Right ventricle myocardium superior (tissue), 1 donor: ENCODE results near the gene TAMM41. TPM values are rescaled to one million over a fixed set of nuclear protein-coding genes. Genes with fewer than 3 reads are reported as not detected.
A peak's percentile ranks its signal among the peaks of the same experiment; 100 is the strongest.
"Not testable (repeated sequence)": the region's sequence is repeated elsewhere in the genome, so short reads cannot be mapped to it uniquely, and the experiment has no call there.

Experiments used
- ATAC-seq: fragments of 200-7000 bp; cut with Tn5 transposase; one replicate; pipeline ENCODE4 v1.9.1; 2020; ENCODE audit warnings: mild to moderate bottlenecking; ENCODE audit not compliant: poor library complexity
- DNase-seq: peaks from one replicate; pipeline ENCODE4 v3.0.0-alpha.2; 2020
- intact Hi-C: fragments of 100-400 bp; cut with DNase I; formaldehyde crosslinking; loops from one replicate; pipeline ENCODE4 v1.11.2; 2022
- long read RNA-seq: library from polyadenylated mRNA; unstranded; transcript quantifications from one replicate; pipeline ENCODE4 v2.0.0, GENCODE V29; 2021
- total RNA-seq: library from RNA; stranded (reverse); fragmentation: NEBNext Ultra II Directional; extraction: Animal tissue kit (Norgen Biotek cat#: 25700); gene quantifications from one replicate; pipeline ENCODE4 v1.2.1, GENCODE V29; 2021
- donor health status: DM: no; HTN: yes; CAD: no; lungs with severe emphysema.

Gene TAMM41, protein sequence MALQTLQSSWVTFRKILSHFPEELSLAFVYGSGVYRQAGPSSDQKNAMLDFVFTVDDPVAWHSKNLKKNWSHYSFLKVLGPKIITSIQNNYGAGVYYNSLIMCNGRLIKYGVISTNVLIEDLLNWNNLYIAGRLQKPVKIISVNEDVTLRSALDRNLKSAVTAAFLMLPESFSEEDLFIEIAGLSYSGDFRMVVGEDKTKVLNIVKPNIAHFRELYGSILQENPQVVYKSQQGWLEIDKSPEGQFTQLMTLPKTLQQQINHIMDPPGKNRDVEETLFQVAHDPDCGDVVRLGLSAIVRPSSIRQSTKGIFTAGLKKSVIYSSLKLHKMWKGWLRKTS
- total RNA-seq, result 7.5 TPM
- long read RNA-seq, transcript TAMM41-206 (8 exons, 1,213 nt), result major isoform, 8 of 8 reads
- long read RNA-seq, partial matches to known transcripts, result 0 of 8 reads
- long read RNA-seq, other reads (novel, unspliced or antisense), result 0 of 8 reads

- peak; percentile 96 for DNase-seq
- intact Hi-C loops, result no loop called here
- ATAC-seq, result peak; percentile 100
Observed at GRCh38 chr3:11846281-11847266, at the start of gene TAMM41. Gene TAMM41, minus strand, starts transcription at chr3:11846885. Its CDS starts 249 bp downstream, at chr3:11846636.

DNA sequence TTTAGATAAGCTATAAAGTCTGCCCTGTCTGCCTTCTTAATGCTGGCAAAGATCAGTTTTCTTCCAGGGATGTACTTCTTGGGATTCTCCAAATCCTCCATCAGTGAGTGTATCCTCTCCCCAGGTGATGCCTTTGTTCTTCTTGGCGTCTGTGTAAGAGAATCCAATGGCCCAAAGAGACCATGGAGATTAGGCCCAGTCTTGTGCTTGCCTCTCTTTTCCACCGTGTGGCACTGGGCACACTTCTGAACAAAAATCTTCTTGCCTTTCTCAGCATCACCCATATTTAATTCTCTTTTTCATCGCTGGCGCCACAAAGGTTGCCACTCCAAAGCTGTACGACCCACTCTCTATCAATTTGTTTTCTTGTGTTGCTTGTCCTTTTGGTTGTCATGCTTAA lies 32.2 kb upstream of the TAMM41 start:
- ATAC-seq, result no peak
- intact Hi-C loops, result no loop called here
- no peak for DNase-seq

- ATAC-seq, intact Hi-C loops, DNase-seq: not testable (repeated sequence)
Observed at GRCh38 chr3:11874707-11875106, 28.0 kb upstream of the TAMM41 start.

- DNase-seq, ATAC-seq, intact Hi-C loops: not testable (repeated sequence)
Observed at GRCh38 chr3:11863739-11864138, 17.1 kb upstream of the TAMM41 start.

DNA sequence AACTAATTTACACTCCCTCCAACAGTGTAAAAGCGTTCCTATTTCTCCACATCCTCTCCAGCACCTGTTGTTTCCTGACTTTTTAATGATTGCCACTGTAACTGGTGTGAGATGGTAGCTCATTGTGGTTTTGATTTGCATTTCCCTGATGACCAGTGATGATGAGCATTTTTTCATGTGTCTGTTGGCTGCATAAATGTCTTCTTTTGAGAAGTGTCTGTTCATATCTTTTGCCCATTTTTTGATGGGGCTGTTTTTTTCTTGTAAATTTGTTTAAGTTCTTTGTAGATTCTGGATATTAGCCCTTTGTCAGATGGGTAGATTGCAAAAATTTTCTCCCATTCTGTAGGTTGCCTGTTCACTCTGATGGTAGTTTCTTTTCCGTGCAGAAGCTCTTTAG lies 15.9 kb upstream of the TAMM41 start:
- ATAC-seq, DNase-seq, intact Hi-C loops: not testable (repeated sequence)

DNA sequence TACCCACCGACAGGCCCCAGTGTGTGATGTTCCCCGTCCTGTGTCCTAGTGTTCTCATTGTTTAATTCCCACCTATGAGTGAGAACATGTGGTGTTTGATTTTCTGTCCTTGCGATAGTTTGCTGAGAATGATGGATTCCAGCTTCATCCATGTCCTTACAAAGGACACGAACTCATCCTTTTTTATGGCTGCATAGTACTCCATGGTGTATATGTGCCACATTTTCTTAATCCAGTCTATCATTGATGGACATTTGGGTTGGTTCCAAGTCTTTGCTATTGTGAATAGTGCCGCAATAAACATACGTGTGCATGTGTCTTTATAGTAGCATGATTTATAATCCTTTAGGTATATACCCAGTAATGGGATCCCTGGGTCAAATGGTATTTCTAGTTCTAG lies 15.5 kb upstream of the TAMM41 start:
- intact Hi-C loops, ATAC-seq, DNase-seq: not testable (repeated sequence)

GRCh38 chr3:11860213-11860612 lies 13.5 kb upstream of the TAMM41 start:
- ATAC-seq, DNase-seq, intact Hi-C loops: not testable (repeated sequence)

GRCh38 chr3:11853450-11853849 lies 6.8 kb upstream of the TAMM41 start:
- intact Hi-C loops, result no loop called here
- no peak for ATAC-seq
- DNase-seq, result no peak

GRCh38 chr3:11850003-11850402 lies 3.3 kb upstream of the TAMM41 start:
- ATAC-seq, result no peak
- DNase-seq, result no peak
- intact Hi-C loops, result no loop called here

DNA sequence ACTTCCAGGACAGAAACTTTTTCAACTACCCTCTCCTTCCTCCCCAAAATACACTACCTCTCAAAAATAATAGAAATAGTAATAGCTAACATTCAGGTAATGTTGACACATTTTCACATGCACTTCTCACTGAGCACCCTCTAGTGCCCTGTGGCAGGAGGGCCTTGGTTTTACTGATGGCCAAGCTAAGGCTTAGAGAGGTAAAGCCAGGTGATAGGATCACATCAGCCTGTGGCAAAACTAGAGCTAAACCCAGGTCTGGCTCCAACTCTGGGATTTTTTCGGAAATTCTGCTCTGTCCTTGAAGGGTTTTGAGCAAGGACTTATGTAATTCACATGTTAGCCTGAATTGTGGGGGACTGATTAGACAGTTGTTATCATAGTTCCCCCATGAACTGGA lies 922 bp upstream of the TAMM41 start:
- DNase-seq (no peak), ATAC-seq (no peak)
- intact Hi-C loops, result no loop called here

GRCh38 chr3:11845651-11846050 lies 1.0 kb downstream of the TAMM41 start:
- intact Hi-C loops, result no loop called here
- DNase-seq, result no peak
- no peak for ATAC-seq

DNA sequence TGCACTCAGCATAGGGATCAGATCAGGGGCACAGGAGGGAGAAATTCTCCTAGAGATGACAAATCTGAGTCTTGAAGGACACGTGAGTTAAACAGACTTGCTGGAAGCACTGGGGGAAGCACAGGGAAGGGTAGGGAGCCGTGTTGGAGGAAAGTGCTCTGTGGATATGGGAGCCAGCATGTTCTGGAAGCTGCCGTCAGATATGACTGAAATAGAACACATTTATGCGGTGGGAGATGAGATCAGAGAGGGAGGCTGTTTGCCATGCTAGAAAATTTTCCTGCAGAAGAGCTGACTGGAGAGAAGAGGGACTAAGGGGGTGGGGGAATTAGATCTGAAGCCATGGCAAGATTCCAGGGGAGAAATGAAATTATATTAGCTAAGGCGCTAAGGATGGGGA lies 1.8 kb downstream of the TAMM41 start:
- DNase-seq (no peak), ATAC-seq (no peak)
- intact Hi-C loops, result no loop called here

DNA sequence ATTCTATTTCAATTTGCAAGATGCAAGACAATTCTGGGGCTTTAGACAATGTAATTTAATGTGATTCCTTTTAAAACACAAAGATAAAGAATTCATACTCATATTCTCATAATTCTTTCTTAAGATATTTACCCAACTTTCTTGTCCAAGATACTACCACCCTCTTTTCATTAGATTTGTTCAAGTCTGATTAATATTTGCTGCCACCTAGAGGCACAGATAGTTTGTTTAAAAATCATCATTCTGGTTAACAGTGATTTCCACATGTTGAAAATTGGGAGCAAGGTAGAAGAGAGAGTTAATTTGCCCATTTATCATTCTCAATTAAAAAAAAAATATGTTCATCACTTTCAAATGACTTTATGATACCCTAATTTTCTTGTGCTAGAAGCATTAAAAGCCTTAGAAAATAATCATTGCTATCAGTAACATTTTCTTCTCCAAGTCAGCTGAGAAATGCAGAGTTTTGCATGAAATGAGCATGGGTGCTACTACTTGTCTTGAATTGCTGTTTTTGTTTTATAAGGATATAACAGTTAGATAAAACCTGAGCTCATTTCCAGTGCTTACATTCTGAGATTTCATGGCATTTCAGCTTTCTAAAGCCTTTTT lies 11.6 kb downstream of the TAMM41 start:
- intact Hi-C loops, result no loop called here
- ATAC-seq (no peak), DNase-seq (no peak)

GRCh38 chr3:11832981-11833905 lies 13.4 kb downstream of the TAMM41 start:
- DNase-seq (no peak), ATAC-seq (no peak)
- intact Hi-C loops, result no loop called here

DNA sequence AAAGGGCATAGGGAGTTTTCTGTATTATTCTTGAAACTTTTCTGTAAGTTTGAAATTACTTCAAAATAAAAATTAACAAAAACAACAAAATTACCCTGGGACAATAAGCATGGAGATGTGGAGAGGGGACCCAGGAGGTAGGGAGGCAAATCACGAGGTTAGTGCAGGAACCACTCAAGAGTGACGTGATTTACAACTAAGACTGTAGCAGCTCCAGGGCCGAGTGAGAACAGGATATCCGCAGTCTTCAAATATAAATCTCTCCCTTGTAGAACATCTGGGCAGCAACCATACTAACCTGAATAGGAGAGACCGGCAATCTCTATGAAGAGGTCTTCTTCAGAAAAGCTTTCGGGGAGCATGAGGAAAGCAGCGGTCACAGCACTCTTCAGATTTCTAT lies 17.3 kb downstream of the TAMM41 start:
- intact Hi-C loops, result no loop called here
- no peak for DNase-seq
- ATAC-seq, result no peak

DNA sequence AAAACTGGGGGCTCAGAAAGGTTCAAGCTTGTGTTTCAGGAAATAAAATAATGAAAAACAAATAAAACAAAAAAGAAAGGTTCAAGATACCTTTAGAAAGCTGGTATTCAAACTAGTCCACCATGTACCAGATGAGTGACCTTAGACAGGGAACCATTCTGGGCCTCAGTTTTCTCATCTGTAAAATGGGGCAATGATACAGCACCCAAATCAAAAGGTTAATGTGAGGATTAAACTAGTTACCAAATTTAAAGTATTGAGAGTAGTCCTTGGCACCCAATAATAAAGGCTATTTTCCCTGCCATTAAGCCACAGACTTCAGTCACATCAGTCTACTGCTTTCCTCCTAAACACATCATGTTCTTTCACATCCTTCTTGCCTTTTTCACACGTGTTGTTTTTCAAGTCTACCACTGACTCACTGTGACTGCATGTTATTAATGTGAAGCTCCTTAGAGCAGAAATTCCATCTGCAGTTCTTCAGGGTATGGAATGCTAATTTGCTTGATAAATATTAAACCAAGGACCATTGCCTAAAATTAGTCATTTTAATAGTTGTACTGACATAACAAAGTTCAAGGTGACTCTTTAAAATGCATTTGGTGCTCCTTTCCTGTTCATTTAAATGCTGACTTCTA lies 19.9 kb downstream of the TAMM41 start:
- ATAC-seq (no peak), DNase-seq (no peak)
- intact Hi-C loops, result no loop called here

GRCh38 chr3:11825301-11825700 lies 21.4 kb downstream of the TAMM41 start:
- DNase-seq (no peak), ATAC-seq (no peak)
- intact Hi-C loops, result no loop called here
